Ammon's horn (tissue), 1 donor: Measurements from ENCODE around the gene SPOUT1.

Experiments
- DNase-seq: peaks from one replicate; pipeline ENCODE4 v3.0.0-alpha.2; 2016; ENCODE audit warnings: low spot score

The SPOUT1 gene

DNA sequence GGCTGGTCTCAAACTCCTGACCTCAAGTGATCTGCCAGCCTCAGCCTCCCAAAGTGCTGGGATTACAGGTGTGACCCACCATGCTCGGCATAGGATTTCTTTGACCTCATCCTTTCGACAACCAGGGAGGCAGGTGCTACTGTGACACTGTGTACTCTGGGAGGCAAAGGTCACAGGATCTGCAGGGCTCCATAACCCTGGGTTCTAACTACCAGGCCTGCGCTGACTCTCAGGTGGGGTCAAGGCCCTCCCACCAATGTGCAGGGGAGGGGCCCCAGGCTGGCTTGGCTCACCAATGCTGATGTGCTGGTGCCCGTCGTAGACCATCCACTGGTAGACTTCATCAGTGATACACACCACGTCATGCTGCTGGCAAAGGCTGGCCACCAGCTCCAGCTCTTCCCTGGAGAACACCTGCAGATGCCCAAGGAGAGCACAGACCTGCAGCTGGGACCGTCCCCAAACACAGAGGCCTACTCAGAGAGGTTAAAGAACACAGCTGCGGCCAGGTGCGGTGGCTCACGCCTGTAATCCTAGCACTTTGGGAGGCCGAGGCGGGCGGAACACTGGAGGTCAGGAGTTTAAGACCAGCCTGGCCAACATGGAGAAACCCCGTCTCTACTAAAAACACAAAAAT, 7.0 kb upstream of the SPOUT1 start:
- no peak for DNase-seq

DNA sequence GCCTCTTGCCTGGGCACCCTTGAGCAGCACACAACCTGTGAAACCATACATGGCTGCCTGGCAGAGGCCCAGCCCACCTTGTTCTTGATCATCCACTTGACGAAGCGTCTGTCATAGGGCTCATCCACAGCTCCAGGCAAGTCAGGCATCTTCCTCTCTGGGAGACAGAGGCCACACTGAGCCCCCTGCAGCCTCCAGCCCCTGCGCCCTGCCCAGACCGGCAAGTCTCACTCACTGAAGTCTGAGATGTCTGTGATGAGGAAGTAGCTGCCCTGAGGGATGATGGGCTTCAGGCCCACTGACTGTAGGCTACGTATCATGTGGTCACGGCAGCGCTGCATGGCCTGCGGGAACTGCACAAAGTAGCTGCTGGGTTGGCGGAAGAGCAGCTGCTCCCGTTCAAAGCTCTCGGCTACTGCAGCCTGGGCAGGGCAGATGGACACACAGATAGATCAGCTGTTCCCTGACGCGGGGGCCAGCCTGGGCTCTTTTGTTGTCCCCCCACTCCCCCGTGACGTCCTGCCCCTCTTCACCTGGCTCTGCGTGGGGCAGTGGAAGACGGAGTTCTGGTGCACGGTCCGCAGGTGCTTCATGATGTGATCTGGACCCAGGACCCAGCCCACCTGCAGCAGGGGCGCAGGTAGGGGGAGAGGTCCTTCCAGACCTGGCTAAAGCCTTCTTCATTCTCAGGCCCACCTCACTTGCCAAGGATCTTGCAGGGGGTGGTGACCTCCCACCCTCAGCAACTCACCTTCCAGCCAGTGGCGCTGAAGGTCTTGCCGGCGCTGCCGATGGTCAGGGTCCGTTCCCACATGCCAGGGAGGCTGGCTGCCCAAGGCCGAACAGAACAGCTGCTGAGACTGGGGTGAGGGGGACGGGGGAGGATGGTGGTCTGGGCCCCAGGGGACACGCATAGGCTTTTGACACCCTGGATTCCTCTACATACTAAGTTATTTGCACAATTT, 5.9 kb upstream of the SPOUT1 start:
- DNase-seq: no peak

DNA sequence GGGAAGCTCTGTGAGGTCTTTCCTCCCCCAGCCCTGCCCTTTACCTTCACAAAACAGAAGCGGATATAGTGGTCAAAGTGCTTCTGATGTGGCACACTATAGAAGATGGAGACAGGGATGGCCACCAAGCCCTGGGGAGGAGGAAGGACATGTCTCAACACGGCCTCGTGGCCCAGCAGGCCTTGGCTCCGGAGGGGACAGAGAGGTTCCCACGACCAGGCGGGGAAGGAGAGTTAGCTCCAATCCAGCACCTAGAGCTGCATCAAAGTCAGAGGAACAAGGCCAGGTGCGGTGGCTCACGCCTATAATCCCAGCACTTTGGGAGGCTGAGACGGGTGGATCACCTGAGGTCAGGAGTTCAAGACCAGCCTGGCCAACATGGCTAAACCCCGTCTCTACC, 4.1 kb upstream of the SPOUT1 start:
- DNase-seq: no peak

DNA sequence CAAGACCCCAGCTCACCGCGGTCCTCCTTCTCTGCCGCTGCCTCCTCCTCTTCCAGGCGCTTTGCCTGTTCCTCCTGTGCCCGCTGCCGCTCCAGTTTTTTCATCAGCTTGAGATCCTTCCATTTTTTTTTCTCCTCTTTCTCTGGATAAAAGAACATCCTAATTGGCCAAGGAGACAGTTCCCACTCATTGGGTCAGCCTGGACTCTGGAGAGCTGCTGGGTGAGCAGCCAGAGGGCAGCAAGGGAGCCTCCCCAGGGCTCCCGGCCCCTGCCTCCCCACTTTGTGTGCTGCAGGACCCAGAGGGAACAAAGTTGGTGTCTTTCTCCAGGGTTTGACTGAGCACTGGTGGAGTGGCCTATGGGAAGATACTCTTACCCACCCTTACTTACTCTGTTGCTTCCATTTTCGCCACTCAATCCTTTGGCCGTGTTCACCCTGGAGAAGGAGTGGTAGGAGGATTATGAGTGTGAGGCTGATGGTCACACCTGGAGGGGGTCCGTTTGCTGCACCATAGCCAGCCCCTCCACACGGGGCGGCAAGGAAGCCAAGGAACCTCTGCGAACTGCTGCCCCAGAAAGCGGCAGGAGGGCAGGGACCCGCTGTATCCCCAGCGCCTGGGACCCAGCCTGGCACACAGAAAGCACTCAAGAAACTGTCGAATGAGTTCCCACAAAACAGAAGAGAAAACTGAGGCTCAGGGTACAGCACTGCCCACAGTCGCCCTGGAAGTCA, 708 bp downstream of the SPOUT1 start:
- DNase-seq: no peak

DNA sequence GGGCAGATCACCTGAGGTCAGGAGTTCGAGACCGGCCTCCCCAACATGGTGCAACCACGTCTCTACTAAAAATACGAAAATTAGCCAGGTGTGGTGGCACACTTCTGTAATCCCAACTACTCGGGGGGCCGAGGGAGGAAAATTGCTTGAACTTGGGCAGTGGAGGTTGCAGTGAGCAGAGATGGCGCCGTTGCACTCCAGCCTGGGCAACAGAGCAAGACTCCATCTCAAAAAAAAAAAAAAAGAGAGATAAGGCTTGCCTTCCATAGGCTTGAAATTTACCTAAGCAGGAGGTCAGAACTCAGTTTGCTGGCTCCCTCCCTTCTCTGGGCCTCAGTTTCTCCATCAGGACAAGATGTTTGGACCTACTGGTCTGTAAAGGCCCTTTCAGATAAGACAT, 1.3 kb downstream of the SPOUT1 start:
- no peak for DNase-seq

DNA sequence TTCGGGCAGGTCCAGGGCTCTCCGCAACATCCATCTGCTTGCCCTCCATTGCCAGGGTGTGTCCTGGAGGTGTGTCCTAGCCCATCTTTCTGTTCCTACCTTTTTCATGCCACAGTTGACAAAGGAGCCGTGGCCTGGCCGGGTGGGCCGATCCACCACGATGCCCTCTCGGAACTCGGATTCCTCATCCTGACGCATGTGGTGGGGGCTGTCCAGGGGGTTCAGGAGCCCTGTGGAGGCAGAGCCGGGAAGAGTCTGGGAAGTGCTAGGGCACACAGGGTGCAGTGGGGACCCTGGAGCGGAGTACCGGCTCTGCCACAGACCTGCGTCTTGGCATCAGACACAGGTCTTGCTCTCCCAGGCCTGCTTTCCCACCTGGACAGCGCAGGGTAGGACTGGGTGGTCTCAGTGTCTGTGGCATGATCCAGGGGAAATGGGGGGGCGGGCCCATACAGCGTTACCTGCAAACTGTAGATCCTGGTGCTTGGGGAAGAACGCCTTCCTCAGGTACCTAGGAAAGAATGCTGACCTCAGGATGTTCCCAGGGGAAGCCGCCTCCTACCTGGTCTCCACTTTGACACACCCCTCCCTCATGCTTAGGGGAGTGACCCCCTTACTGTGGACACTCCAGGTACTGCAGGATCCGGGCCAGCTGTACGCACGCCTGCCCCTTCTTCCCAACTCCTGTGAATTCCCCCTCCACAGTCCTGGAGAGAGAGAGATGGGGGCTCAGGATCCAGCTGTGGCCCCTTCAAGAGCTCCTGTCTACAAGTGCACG, 3.5 kb downstream of the SPOUT1 start:
- DNase-seq: no peak

DNA sequence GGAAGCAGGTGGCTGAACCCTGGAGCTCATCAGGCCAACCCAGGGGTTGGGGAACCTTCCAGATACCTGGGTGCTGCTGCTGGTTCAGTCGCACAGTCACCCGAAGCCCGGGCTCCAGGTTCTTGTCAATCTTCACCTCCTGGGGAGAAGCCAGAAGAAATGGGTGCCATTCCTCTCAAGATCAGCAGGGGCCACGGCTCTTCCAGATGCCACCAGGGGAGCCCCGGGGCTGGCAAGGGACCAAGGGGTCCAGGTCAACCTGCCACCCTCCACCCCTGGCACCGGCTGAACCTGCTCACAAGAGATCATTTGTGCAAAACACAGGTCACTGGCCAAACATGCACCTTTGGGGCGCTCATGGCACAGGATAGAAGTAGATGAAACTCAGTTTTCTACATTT, 4.7 kb downstream of the SPOUT1 start:
- DNase-seq: no peak

DNA sequence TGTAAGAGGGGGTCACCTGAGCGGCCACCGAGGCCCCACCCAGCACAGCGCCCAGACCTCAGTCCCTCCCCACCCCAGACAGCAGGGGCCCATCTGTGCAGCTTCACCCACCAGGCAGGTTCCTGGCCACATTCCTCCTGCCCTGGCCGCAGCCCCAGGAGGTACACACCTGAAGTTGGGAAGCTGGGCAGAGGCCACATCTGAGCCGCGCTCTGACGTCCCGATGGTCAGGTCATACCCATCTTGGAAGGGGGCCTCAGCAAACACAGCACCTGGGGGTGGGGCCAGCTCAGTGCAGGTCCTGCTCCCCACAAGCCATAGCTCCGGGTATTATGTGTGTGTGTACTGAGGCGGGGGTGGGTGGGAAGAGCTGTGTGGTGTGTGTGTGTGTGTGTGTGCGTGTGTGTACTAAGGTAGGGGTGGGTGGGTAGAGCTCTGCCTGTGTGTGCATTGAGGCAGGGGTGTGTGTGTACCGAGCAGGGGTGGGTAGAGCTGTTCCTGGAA, 5.6 kb downstream of the SPOUT1 start:
- DNase-seq: no peak

DNA sequence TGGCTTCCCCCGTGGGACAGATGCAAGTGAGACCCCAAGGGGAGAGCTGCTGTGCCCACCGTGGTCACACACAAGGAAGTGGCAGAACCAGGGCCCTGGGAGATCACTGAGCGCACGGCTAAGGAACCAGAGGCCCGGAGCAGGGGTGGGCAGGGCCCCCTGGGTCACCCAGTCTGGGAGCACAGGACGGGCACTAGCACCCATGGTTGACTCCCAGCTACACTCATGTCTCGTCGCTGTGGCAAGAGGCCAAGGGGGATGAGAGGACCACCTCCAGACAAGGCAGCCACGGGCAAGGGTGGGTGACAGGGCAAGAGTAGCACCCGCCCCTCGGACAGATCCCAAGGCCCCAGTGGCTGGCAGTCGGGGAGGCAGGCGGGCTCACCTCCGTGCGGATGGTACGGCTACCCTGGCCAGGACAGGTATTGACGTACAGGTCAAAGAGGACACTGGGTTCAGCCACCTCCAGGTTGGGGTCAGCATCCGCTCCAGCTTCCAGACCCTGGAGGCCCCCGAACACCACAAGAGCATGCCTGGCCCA, 6.2 kb downstream of the SPOUT1 start:
- DNase-seq: no peak

DNA sequence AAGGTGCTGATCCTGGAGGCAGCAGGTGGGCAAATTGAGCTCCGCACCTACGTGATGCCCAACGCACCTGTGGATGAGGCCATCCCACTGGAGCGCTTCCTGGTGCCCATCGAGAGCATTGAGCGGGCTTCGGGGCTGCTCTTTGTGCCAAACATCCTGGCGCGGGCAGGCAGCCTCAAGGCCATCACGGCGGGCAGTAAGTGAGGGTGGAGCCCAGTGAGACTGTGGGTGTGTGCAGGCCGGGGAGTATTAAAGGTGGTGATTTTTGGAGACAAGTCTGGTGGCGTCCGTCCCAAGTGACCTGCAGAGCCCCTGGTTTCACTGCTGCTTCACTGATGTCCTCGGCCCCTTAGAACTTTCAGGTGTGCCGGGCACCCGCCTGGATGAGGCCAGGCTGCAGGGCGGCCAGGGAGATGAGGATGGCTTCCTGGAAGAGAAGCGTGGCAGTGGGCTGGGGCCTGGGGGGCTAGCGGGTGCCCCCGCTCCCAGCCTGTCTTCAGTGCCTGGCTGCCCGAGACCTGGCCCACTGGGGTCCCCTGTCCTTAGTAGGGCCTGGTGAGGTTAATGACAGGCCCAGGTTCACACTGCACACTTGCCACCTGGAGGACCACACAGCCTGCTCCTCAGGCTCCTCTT, 7.1 kb downstream of the SPOUT1 start:
- no peak for DNase-seq

DNA sequence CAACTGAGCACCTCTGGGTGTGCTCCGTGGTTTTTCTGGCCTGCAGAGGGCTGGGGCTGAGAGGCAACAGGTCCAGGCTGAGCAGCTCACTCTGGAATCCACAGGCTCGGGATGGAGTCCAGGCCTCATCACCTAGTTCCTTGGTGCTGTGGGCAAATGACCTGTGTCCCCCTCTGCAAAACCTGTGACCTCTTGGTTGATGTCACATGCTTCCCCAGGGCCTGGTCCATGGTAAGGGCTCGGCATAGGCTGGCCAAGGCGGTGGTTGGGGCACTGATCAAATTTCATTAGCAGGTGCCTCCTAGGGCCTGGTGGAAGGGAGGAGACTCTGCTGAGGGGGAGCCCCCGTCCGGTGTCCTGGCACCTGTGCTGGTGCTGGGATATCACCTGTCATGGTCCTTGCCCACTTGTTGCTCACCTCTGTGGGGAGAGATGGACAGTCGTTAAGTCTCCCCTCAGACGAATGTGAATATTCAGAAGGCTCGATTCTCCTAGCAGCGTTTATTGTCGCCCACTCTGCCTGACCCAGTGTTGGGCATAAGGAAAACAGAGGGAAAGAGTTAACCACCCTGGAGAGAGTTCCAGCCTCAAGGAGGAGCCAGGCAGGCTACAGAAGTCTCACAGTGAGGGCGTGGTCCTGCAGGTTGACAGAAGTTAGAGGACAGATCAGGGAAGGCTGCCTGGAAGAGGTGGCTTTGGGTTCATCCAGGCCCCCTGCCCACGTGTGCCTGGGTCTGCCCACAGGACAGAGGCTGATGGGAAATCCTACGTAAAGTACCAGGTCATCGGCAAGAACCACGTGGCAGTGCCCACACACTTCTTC, 7.8 kb downstream of the SPOUT1 start:
- DNase-seq: no peak

DNA sequence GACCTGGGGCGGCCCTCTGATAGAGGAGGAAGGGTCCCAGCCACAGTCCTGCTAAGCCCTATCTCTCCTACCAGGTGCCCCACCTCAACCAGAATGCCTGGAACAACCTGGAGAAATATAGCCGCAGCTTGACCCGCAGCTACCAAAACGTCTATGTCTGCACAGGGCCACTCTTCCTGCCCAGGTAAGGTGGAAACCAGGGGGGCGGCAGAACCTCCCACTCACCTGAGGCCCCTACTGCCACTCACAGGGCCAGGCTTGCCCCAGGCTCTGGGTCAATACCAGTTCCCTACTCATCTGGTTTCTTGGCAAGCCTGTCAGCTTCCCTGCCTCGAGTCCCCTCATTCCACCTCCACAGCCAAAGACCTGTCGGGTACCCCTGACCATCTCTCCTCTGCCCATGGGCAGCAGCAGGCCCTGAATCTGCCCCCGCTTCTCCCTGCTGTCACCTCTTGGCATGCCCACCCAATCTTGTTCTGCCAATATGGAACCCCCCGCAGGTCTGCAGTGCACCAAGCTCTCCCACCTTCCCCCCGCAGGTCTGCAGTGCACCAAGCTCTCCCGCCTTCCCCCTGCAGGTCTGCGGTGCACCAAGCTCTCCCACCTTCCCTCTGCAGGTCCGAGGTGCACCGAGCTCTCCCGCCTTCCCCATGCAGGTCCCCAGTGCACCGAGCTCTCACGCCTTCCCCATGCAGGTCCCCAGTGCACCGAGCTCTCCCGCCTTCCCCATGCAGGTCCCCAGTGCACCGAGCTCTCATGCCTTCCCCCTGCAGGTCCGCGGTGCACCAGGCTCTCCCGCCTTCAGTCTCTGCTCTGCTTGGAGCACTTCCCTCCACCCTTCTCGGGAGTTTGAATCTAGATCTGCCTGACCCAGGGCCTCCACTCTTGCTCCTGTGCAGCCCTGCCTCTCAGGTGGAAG, 8.7 kb downstream of the SPOUT1 start:
- no peak for DNase-seq

DNA sequence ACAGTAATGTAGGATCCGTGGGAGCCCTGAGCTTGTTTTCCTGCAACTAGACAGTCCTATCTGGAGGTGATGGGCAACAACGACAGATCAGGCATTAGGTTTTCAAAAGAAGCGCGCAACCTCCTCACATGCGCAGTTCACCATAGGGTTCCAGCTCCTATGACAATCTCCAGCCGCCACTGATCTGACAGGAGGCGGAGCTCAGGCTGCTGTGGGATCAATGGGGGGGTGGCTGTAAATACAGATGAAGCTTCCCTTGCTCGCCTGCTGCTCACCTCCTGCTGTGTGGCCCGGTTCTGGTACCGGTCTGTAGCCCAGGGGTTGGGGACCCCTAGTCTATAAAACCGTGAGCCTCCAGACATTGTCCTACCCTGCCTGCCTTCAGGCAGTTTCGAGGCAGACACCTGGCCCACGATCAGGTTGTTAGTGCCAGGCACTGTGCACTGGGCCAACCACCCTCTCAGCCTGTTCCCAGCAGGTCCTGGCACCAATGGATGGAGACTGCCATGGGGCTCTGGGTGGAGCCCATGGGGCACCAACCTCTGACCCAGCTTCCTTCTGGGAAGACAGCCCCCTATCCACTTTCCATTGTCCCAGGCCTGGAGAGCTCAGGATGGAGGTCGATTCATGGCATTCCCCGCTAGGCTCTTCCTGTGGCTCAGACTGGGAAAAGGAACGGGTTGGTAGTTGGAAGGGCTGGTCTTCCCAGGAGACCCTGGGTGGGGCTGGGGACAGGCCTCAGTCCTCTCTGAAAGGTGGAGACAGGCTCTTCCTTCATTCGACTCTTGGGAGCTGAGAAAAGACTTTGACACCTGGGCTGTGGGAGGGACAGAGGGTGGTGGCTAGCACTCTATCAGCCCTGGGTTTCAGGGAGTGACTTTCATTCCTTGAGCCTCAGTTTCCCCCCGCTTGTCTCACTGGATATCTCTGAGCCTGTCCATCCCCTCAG, 9.6 kb downstream of the SPOUT1 start:
- DNase-seq: peak; percentile 69

DNA sequence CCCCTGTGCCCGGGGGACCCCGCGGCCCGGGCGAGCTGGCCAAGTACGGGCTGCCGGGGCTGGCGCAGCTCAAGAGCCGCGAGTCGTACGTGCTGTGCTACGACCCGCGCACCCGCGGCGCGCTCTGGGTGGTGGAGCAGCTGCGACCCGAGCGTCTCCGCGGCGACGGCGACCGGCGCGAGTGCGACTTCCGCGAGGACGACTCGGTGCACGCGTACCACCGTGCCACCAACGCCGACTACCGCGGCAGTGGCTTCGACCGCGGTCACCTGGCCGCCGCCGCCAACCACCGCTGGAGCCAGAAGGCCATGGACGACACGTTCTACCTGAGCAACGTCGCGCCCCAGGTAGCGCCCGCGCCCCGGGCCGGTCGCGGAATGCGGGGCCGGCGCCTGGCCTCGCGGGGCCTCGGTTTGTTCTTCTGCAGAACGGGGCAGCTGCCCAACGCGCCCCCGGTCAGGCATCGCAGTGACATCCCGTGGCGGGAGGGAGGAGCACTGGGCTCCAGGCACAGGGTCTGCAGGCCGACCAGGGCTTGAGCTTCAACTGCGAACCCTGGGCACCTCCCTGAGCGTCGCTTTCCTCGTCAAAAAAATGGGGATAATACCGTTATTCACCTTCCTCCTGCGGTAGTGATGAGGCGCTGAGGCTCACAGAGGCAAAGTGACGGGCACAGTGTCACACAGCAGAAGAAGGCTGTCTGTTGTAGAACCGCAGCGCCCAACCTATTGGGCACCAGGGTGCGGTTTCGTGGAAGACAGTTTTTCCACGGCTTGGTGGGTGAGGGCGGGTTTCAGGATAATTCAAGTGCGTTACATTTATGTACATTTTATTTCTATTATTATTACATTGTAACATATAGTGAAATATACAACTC, 10.5 kb downstream of the SPOUT1 start:
- DNase-seq: peak; percentile 45

DNA sequence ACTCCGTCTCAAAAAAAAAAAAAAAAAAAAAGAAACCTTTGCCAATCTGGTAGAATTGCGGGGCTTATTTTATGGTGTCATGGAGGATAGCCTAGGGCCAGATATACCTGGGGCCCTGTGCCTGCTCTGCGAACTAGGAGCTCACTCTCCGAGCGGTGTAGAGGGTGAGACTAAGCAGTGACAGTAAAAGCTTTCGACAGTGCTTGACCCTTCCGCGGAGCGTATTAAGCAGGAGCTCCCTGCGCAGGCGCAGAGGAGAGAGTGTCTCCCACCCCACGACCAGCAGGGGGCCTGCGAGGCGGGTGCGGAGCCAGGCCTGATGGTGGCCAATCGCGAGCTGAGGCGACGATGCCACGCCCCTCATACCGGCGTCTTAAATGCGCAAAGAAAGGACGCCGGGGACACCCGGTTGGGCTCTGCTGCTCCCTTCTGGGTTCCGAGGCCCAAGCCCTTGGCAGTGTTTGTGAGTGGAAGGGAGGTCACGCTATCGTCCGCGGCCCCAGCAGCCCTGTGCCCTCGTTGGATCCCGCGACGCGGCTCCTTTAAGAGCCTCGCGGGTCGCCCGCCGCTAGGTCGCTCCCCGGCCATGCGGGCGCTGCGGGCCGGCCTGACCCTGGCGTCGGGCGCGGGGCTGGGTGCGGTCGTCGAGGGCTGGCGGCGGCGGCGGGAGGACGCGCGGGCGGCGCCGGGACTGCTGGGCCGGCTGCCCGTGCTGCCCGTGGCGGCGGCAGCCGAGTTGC, 11.3 kb downstream of the SPOUT1 start, which contains the start of gene ENDOG:
Gene ENDOG (plus strand): TSS at position 402 of the 740 bp plus-strand sequence. CDS start 185 bp downstream, at position 587.
- DNase-seq: peak; percentile 99

DNA sequence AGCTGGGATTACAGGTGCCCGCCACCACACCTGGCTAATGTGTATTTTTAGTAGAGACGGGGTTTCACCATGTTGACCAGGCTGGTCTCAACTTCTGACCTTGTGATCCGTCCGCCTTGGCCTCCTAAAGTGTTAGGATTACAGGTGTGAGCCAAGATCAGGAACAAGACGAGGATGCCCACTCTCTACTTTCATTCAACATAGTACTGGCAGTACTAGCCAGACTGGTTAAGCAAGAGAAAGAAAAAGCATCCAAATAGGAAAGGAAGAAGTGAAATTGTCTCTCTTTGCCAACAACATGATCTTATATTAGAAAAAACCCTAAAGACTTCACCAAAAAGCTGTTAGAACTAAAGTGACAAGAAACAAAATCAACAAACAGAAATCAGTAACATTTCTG, 18.7 kb downstream of the SPOUT1 start:
- DNase-seq: no peak
